SK-N-SH treated with all-trans-retinoic acid at 6 μM for 48 hours (cell line): Measurements from ENCODE around the gene ITIH1.

ENCODE experiments used
- ATAC-seq: fragments of 200-7000 bp; cut with Tn5 transposase; 3 replicates; pipeline ENCODE4 v1.9.1; 2020; ENCODE audit warnings: mild to moderate bottlenecking, moderate library complexity
- ARNTL ChIP-seq: fragments of 450-650 bp; formaldehyde crosslinking; IDR thresholded peaks from 2 replicates; pipeline ENCODE4 v1.5.0; 2020; ENCODE audit warnings: low read depth, mild to moderate bottlenecking, moderate library complexity, borderline replicate concordance
- BACH2 ChIP-seq: fragments of 250-450 bp; sonication (Bioruptor Pico); IDR thresholded peaks from 2 replicates; pipeline ENCODE4 v1.9.0; 2021; ENCODE audit warnings: mild to moderate bottlenecking, borderline replicate concordance
- CSDC2 ChIP-seq: fragments of 250-450 bp; sonication (Bioruptor Pico); IDR thresholded peaks from 2 replicates; pipeline ENCODE4 v1.5.0; 2020; ENCODE audit warnings: mild to moderate bottlenecking, moderate library complexity
- ESRRG ChIP-seq: fragments of 250-450 bp; sonication (Bioruptor Pico); IDR thresholded peaks from 2 replicates; pipeline ENCODE4 v1.6.1; 2021; ENCODE audit warnings: mild to moderate bottlenecking
- GLIS3 ChIP-seq: fragments of 250-450 bp; sonication (Bioruptor Pico); IDR thresholded peaks from 2 replicates; pipeline ENCODE4 v1.5.0; 2020; ENCODE audit warnings: mild to moderate bottlenecking, moderate library complexity
- ISL1 ChIP-seq: fragments of 250-450 bp; sonication (Bioruptor Pico); IDR thresholded peaks from 2 replicates; pipeline ENCODE4 v2.1.2; 2022; ENCODE audit warnings: mild to moderate bottlenecking, moderate library complexity
- OSR1 ChIP-seq: fragments of 250-450 bp; sonication (Bioruptor Pico); IDR thresholded peaks from 2 replicates; pipeline ENCODE4 v1.8.0; 2022; ENCODE audit warnings: moderate library complexity, mild to moderate bottlenecking, inconsistent platforms
- PATZ1 ChIP-seq: fragments of 250-450 bp; sonication (Bioruptor Pico); IDR thresholded peaks from 2 replicates; pipeline ENCODE4 v1.8.0; 2020; ENCODE audit warnings: mild to moderate bottlenecking, moderate library complexity, borderline replicate concordance
- RARB ChIP-seq: fragments of 250-450 bp; sonication (Bioruptor Pico); IDR thresholded peaks from 2 replicates; pipeline ENCODE4 v1.8.0; 2021; ENCODE audit warnings: mild to moderate bottlenecking, moderate library complexity
- SNAI2 ChIP-seq: fragments of 250-450 bp; sonication (Bioruptor Pico); IDR thresholded peaks from 2 replicates; pipeline ENCODE4 v1.5.0; 2020; ENCODE audit warnings: mild to moderate bottlenecking, moderate library complexity
- TCF4 ChIP-seq: fragments of 250-450 bp; sonication (Bioruptor Pico); IDR thresholded peaks from 2 replicates; pipeline ENCODE4 v1.8.0; 2021; ENCODE audit warnings: mild to moderate bottlenecking, moderate library complexity, borderline replicate concordance
- TOX ChIP-seq: fragments of 250-450 bp; sonication (Bioruptor Pico); IDR thresholded peaks from 2 replicates; pipeline ENCODE4 v1.8.0; 2021; ENCODE audit warnings: mild to moderate bottlenecking, moderate library complexity, borderline replicate concordance
- ZC3H10 ChIP-seq: fragments of 250-450 bp; sonication (Bioruptor Pico); IDR thresholded peaks from 2 replicates; pipeline ENCODE4 v1.5.1; 2021; ENCODE audit warnings: mild to moderate bottlenecking, moderate library complexity
- ZFP3 ChIP-seq: fragments of 250-450 bp; sonication (Bioruptor Pico); IDR thresholded peaks from 2 replicates; pipeline ENCODE4 v1.5.0; 2020; ENCODE audit warnings: mild to moderate bottlenecking, moderate library complexity
- ZFP30 ChIP-seq: fragments of 450-650 bp; formaldehyde crosslinking; IDR thresholded peaks from 2 replicates; pipeline ENCODE4 v1.5.0; 2022; ENCODE audit warnings: mild to moderate bottlenecking, moderate library complexity
- ZNF565 ChIP-seq: fragments of 450-650 bp; formaldehyde crosslinking; conservative IDR thresholded peaks from 2 replicates; pipeline ENCODE4 v1.5.0; 2020; ENCODE audit warnings: low read depth, mild to moderate bottlenecking, moderate library complexity
- ZNF70 ChIP-seq: fragments of 450-650 bp; formaldehyde crosslinking; IDR thresholded peaks from 2 replicates; pipeline ENCODE4 v1.5.0; 2020; ENCODE audit warnings: mild to moderate bottlenecking, moderate library complexity
- ZNF8 ChIP-seq: fragments of 450-650 bp; formaldehyde crosslinking; IDR thresholded peaks from 2 replicates; pipeline ENCODE4 v1.5.0; 2020; ENCODE audit warnings: mild to moderate bottlenecking, moderate library complexity
- TF ChIP-seq, protein P1 (sequence below): fragments of 250-450 bp; sonication (Bioruptor Pico); IDR thresholded peaks from 2 replicates; pipeline ENCODE4 v1.8.0; 2021; ENCODE audit warnings: low read depth, mild to moderate bottlenecking, moderate library complexity, borderline replicate concordance
- TF ChIP-seq, protein P2 (sequence below): fragments of 250-450 bp; sonication (Bioruptor Pico); IDR thresholded peaks from 2 replicates; pipeline ENCODE4 v1.5.1; 2021; ENCODE audit warnings: mild to moderate bottlenecking, moderate library complexity
- TF ChIP-seq, protein P3 (sequence below): fragments of 250-450 bp; sonication (Bioruptor Pico); IDR thresholded peaks from 2 replicates; pipeline ENCODE4 v1.5.1; 2020; ENCODE audit warnings: low read depth, mild to moderate bottlenecking, moderate library complexity
- TF ChIP-seq, protein P4 (sequence below): fragments of 250-450 bp; sonication (Bioruptor Pico); IDR thresholded peaks from 2 replicates; pipeline ENCODE4 v1.5.0; 2020; ENCODE audit warnings: mild to moderate bottlenecking, moderate library complexity

The ITIH1 gene

DNA sequence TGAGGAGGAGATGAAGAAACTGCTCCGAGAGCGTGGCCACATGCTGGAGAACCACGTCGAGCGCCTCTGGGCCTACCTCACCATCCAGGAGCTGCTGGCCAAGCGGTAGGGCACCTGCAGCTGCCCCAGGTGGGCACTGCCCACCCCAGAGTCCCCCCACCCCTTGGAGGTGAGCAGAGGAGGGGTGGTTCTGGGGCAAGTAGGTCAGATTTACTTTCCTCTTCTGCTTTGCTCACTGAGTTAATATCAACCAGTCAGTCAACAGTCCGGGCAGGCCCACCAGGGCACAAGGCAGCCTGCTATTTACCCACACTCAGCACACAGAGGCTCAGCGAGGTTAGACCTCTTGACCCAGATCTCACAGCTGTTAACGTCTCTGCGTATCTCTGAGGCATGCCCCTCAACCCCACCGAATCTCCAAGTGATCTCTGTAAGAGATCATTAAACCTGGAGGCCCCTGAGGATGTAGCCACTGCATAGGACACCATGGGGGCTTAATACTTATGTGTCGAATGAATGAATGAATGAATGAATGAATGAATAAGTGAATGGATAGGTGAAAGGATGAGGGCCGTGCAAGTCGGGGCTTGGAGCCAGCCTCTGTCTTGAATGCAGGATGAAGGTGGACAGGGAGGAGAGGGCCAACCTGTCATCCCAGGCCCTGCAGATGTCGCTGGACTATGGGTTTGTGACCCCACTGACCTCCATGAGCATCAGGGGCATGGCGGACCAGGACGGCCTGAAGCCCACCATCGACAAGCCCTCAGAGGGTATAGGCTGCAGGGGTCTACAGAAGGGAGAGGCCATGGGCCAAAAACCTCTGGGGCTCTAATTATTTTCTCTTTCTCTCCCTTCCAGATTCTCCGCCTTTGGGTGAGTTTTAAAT lies 9.2 kb downstream of the ITIH1 start (continued):
- TF ChIP-seq ZC3H10 (CRISPR knock-in tag): no peak
- no peak for TF ChIP-seq ZFP3 (CRISPR knock-in tag)
- no peak for TF ChIP-seq RARB

DNA sequence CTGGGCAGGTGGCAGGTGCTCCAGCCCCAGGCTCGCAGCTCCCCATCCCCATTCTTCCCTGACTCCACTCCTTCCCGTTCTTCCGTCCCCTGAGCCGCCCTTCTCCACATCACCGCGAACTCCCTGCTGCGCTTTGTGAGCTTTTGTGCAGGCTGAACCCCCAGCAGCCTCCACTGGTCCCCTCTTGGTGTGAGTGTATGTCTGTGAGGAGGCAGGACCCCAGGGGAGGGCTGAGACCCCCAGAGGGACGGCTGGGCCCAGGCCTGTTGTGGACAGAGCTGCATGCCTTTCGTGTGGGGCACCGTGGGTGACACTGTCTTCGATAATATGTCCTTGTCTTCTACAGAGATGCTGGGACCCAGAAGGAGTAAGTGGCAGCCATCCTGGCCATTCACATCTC lies 9.8 kb downstream of the ITIH1 start:
- no peak for ATAC-seq
- TF ChIP-seq ZNF70 (CRISPR knock-in tag) (no peak), ISL1 (CRISPR knock-in tag) (no peak), PATZ1 (no peak), TCF4 (CRISPR knock-in tag) (no peak), ARNTL (CRISPR knock-in tag) (no peak)
- TF ChIP-seq, protein P1, sequence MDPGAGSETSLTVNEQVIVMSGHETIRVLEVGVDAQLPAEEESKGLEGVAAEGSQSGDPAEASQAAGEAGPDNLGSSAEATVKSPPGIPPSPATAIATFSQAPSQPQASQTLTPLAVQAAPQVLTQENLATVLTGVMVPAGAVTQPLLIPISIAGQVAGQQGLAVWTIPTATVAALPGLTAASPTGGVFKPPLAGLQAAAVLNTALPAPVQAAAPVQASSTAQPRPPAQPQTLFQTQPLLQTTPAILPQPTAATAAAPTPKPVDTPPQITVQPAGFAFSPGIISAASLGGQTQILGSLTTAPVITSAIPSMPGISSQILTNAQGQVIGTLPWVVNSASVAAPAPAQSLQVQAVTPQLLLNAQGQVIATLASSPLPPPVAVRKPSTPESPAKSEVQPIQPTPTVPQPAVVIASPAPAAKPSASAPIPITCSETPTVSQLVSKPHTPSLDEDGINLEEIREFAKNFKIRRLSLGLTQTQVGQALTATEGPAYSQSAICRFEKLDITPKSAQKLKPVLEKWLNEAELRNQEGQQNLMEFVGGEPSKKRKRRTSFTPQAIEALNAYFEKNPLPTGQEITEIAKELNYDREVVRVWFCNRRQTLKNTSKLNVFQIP: no peak
- TF ChIP-seq, protein P2, sequence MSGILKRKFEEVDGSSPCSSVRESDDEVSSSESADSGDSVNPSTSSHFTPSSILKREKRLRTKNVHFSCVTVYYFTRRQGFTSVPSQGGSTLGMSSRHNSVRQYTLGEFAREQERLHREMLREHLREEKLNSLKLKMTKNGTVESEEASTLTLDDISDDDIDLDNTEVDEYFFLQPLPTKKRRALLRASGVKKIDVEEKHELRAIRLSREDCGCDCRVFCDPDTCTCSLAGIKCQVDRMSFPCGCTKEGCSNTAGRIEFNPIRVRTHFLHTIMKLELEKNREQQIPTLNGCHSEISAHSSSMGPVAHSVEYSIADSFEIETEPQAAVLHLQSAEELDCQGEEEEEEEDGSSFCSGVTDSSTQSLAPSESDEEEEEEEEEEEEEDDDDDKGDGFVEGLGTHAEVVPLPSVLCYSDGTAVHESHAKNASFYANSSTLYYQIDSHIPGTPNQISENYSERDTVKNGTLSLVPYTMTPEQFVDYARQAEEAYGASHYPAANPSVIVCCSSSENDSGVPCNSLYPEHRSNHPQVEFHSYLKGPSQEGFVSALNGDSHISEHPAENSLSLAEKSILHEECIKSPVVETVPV (CRISPR knock-in tag): no peak
- TF ChIP-seq, protein P3, sequence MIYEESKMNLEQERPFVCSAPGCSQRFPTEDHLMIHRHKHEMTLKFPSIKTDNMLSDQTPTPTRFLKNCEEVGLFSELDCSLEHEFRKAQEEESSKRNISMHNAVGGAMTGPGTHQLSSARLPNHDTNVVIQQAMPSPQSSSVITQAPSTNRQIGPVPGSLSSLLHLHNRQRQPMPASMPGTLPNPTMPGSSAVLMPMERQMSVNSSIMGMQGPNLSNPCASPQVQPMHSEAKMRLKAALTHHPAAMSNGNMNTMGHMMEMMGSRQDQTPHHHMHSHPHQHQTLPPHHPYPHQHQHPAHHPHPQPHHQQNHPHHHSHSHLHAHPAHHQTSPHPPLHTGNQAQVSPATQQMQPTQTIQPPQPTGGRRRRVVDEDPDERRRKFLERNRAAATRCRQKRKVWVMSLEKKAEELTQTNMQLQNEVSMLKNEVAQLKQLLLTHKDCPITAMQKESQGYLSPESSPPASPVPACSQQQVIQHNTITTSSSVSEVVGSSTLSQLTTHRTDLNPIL (CRISPR knock-in tag): no peak
- TF ChIP-seq, all 23 proteins: peak for 0

- TF ChIP-seq PATZ1: no peak
- TF ChIP-seq RARB: no peak
- TF ChIP-seq ZFP30 (CRISPR knock-in tag): no peak
- no peak for TF ChIP-seq ZNF8 (CRISPR knock-in tag)
- no peak for TF ChIP-seq TCF4 (CRISPR knock-in tag)
- TF ChIP-seq ZC3H10 (CRISPR knock-in tag): no peak
- TF ChIP-seq ARNTL (CRISPR knock-in tag): no peak
- no peak for TF ChIP-seq CSDC2
- TF ChIP-seq, protein P3 (CRISPR knock-in tag): no peak
- no peak for TF ChIP-seq ZFP3 (CRISPR knock-in tag)
- no peak for TF ChIP-seq GLIS3
- TF ChIP-seq ESRRG (CRISPR knock-in tag): no peak
- no peak for TF ChIP-seq TOX (CRISPR knock-in tag)
- no peak for TF ChIP-seq ZNF70 (CRISPR knock-in tag)
- no peak for TF ChIP-seq ZNF565 (CRISPR knock-in tag)
- no peak for TF ChIP-seq SNAI2 (CRISPR knock-in tag)
- TF ChIP-seq OSR1: no peak
- no peak for TF ChIP-seq BACH2 (CRISPR knock-in tag)
- TF ChIP-seq, protein P4, sequence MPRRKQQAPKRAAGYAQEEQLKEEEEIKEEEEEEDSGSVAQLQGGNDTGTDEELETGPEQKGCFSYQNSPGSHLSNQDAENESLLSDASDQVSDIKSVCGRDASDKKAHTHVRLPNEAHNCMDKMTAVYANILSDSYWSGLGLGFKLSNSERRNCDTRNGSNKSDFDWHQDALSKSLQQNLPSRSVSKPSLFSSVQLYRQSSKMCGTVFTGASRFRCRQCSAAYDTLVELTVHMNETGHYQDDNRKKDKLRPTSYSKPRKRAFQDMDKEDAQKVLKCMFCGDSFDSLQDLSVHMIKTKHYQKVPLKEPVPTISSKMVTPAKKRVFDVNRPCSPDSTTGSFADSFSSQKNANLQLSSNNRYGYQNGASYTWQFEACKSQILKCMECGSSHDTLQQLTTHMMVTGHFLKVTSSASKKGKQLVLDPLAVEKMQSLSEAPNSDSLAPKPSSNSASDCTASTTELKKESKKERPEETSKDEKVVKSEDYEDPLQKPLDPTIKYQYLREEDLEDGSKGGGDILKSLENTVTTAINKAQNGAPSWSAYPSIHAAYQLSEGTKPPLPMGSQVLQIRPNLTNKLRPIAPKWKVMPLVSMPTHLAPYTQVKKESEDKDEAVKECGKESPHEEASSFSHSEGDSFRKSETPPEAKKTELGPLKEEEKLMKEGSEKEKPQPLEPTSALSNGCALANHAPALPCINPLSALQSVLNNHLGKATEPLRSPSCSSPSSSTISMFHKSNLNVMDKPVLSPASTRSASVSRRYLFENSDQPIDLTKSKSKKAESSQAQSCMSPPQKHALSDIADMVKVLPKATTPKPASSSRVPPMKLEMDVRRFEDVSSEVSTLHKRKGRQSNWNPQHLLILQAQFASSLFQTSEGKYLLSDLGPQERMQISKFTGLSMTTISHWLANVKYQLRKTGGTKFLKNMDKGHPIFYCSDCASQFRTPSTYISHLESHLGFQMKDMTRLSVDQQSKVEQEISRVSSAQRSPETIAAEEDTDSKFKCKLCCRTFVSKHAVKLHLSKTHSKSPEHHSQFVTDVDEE (CRISPR knock-in tag): no peak
- no peak for ATAC-seq
Measured at GRCh38 chr3:52787672-52788625, 10.6 kb downstream of the ITIH1 start.
